ENCODE data around the gene MRPS18A.

GRCh38 chr6:43669922-43670622 lies 17.5 kb downstream of the MRPS18A start:
- TF ChIP-seq CTCF (conservative IDR thresholded peaks at IDR 0.05 in 1 of 2, IDR thresholded peaks at IDR 0.05 in 1 of 2; ENCODE audit: extremely low read depth in 1 of 2, insufficient read depth in 1 of 2, low read depth in 1 of 2, low read length in 2 of 2) (no peak), EZH2 (IDR thresholded peaks at IDR 0.05; ENCODE audit: borderline replicate concordance, low read length) (no peak)
